Activated CD8-positive, alpha-beta T cell treated with anti-CD3 and anti-CD28 coated beads for 36 hours (primary cell): Measurements from ENCODE around the gene ZFAND6. TPM values are rescaled to one million over a fixed set of nuclear protein-coding genes. Genes with fewer than 3 reads are reported as not detected.
"Not testable (repeated sequence)": the region's sequence is repeated elsewhere in the genome, so short reads cannot be mapped to it uniquely, and the experiment has no call there.

Experiments
- ATAC-seq: fragments of 200-7000 bp; cut with Tn5 transposase; one replicate; pipeline ENCODE4 v1.10.0; 2021; ENCODE audit warnings: mild to moderate bottlenecking, moderate library complexity
- CTCF ChIA-PET: fragments of 350-600 bp; sonication (Branson Sonifier 250); formaldehyde crosslinking; loops from one replicate; lab custom pipeline; 2021; ENCODE audit warnings: antibody characterized with exemption; lab: Charles Lee
- POLR2A ChIA-PET: fragments of 350-600 bp; sonication (Branson Sonifier 250); formaldehyde crosslinking; loops from one replicate; lab custom pipeline; 2021; ENCODE audit warnings: antibody characterized with exemption; lab: Charles Lee
- DNase-seq: peaks from one replicate; pipeline ENCODE4 v3.0.0-alpha.2; 2020
- H3K27ac Mint-ChIP-seq: one replicate; pipeline ENCODE4 v1.8.0; 2021; ENCODE audit warnings: mild to moderate bottlenecking, mixed read lengths
- H3K27me3 Mint-ChIP-seq: one replicate; pipeline ENCODE4 v1.8.0; 2021; ENCODE audit warnings: mixed read lengths
- H3K36me3 Mint-ChIP-seq: one replicate; pipeline ENCODE4 v1.8.0; 2021; ENCODE audit warnings: low read depth, mixed read lengths
- H3K4me1 Mint-ChIP-seq: one replicate; pipeline ENCODE4 v1.8.0; 2021; ENCODE audit warnings: low read depth, mixed read lengths
- H3K4me3 Mint-ChIP-seq: one replicate; pipeline ENCODE4 v1.8.0; 2021; ENCODE audit warnings: mild to moderate bottlenecking, moderate library complexity, mixed read lengths
- H3K9me3 Mint-ChIP-seq: one replicate; pipeline ENCODE4 v1.8.0; 2021; ENCODE audit warnings: mixed read lengths
- intact Hi-C: fragments of 100-400 bp; cut with micrococcal nuclease; formaldehyde crosslinking; loops from one replicate; pipeline ENCODE4 v1.10.0; 2022
- total RNA-seq, 2 experiments: library from RNA; stranded (reverse); gene quantifications; one replicate each; pipeline ENCODE4 v1.2.3, GENCODE V29; 2021
- TF ChIP-seq, protein P1 (sequence below): fragments of 200-600 bp; IDR thresholded peaks from one replicate; pipeline ENCODE4 v1.8.0; 2022; ENCODE audit warnings: antibody characterized with exemption, mild to moderate bottlenecking

The ZFAND6 gene
- total RNA-seq, 2 experiments from 2014 or later, result 29.6 to 30.7 TPM

DNA sequence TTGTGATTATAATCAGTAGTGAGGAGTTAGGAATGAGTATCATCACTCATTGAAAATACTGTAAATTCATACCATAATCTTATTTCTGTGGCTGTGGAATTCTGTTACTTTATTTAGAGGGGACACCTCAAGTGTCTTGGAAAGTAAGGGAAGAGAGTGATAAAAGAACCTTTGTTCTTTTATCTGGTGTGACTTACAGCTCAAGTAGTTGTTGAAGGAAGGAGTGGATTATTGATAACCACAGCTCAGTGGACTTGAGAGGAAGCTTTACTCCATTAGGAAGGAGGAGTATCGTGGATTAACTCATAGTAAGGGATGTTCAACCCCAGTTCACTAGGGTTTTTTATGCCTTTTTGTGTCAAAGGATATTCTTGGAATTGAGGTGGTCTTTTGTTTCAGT is 61.2 kb downstream of the ZFAND6 start:
- intact Hi-C loops, result no loop called here
- no peak for ATAC-seq
- POLR2A ChIA-PET, result no interaction called here

DNA sequence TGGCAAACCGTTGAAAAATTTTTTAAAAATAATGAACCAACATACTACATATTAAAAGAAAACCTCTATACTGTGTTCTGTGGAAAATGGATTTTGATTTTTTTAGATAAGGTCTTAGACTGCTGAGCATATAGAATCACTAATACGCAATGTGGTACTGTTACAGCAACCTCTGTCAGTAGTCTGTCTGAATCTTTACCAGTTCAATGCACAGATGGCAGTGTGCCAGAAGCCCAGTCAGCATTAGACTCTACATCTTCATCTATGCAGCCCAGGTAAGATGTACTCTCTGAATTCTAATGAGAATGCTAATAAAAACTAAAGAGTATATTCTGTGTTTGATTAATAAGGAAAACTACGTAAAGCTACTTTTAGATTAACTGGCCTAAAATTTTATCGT is 62.1 kb downstream of the ZFAND6 start:
- Mint-ChIP-seq H3K27me3 (no peaks in the 10 kb centered on the region), H3K36me3 (peaks cover 21% of the 10 kb centered on the region), H3K27ac (no peak overlapping the region), H3K4me3 (no peak overlapping the region), H3K9me3 (no peaks in the 10 kb centered on the region), H3K4me1 (peaks cover 3% of the 10 kb centered on the region)
- POLR2A ChIA-PET, result no interaction called here
- DNase-seq, result no peak
- CTCF ChIA-PET, result no interaction called here
- no peak for ATAC-seq
- intact Hi-C loops, result no loop called here
- TF ChIP-seq, protein P1, sequence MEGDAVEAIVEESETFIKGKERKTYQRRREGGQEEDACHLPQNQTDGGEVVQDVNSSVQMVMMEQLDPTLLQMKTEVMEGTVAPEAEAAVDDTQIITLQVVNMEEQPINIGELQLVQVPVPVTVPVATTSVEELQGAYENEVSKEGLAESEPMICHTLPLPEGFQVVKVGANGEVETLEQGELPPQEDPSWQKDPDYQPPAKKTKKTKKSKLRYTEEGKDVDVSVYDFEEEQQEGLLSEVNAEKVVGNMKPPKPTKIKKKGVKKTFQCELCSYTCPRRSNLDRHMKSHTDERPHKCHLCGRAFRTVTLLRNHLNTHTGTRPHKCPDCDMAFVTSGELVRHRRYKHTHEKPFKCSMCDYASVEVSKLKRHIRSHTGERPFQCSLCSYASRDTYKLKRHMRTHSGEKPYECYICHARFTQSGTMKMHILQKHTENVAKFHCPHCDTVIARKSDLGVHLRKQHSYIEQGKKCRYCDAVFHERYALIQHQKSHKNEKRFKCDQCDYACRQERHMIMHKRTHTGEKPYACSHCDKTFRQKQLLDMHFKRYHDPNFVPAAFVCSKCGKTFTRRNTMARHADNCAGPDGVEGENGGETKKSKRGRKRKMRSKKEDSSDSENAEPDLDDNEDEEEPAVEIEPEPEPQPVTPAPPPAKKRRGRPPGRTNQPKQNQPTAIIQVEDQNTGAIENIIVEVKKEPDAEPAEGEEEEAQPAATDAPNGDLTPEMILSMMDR, result no peak

More for the DNA sequence above, 61.2 kb downstream of the ZFAND6 start:
- no peak for DNase-seq
- no peak overlapping the region for H3K4me3 Mint-ChIP-seq
- H3K36me3 Mint-ChIP-seq, result peaks cover 16% of the 10 kb centered on the region
- TF ChIP-seq, protein P1, result no peak
- CTCF ChIA-PET, result no interaction called here
- no peaks in the 10 kb centered on the region for H3K9me3 Mint-ChIP-seq
- H3K4me1 Mint-ChIP-seq, result peaks cover 5% of the 10 kb centered on the region
- no peaks in the 10 kb centered on the region for H3K27me3 Mint-ChIP-seq
- H3K27ac Mint-ChIP-seq, result no peak overlapping the region

GRCh38 chr15:80123034-80123433 is 63.6 kb downstream of the ZFAND6 start:
- ATAC-seq (no peak), DNase-seq (no peak)
- Mint-ChIP-seq H3K9me3 (no peaks in the 10 kb centered on the region), H3K27ac (no peak overlapping the region), H3K4me3 (no peak overlapping the region), H3K36me3 (peaks cover 21% of the 10 kb centered on the region), H3K4me1 (peaks cover 3% of the 10 kb centered on the region), H3K27me3 (no peaks in the 10 kb centered on the region)
- POLR2A ChIA-PET, result no interaction called here
- TF ChIP-seq, protein P1, result no peak
- intact Hi-C loops, result no loop called here
- CTCF ChIA-PET, result no interaction called here

GRCh38 chr15:80127253-80127652 is 67.8 kb downstream of the ZFAND6 start:
- H3K27me3 Mint-ChIP-seq, H3K4me1 Mint-ChIP-seq, ATAC-seq, intact Hi-C loops, H3K27ac Mint-ChIP-seq, H3K9me3 Mint-ChIP-seq, DNase-seq, H3K4me3 Mint-ChIP-seq: not testable (repeated sequence)
- POLR2A ChIA-PET, result interaction anchor here (1.2 kb wide), 1 partner anchor 27 kb away, joined by 3 read pairs; no protein-coding TSS in a partner anchor
- CTCF ChIA-PET, result interaction anchor here (0.8 kb wide), 1 partner anchor 14 kb away, joined by 3 read pairs; no protein-coding TSS in a partner anchor
- H3K36me3 Mint-ChIP-seq, result peaks cover 22% of the 10 kb centered on the region

DNA sequence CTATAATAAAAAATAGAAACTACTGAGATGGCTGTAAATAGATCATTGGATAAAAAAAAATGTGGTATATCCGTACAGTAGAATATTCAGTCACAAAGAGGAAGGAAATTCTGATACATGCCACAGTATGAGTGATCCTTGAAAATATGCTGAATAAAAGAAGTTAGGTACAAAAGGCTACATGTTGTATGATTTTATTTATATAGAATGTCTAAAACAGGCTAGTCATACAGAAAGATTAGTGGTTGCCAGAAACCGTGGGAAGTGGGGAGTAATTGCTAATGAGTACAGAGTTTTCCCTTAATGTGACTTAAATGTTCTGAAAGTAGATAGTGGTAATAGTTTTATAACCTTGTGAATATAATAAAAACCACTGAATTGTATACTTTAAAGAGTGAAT is 68.4 kb downstream of the ZFAND6 start:
- TF ChIP-seq, protein P1, result no peak
- H3K36me3 Mint-ChIP-seq, result peaks cover 18% of the 10 kb centered on the region
- POLR2A ChIA-PET, result no interaction called here
- H3K27ac Mint-ChIP-seq, result no peak overlapping the region
- no peaks in the 10 kb centered on the region for H3K4me1 Mint-ChIP-seq
- ATAC-seq (no peak), DNase-seq (no peak)
- H3K9me3 Mint-ChIP-seq, result no peaks in the 10 kb centered on the region
- no peak overlapping the region for H3K4me3 Mint-ChIP-seq
- CTCF ChIA-PET, result interaction anchor here (1.0 kb wide), 1 partner anchor 51 kb away, joined by 3 read pairs; no protein-coding TSS in a partner anchor
- H3K27me3 Mint-ChIP-seq, result no peaks in the 10 kb centered on the region
- intact Hi-C loops, result no loop called here
